ENCODE data around the gene PRTG.

The PRTG gene

DNA sequence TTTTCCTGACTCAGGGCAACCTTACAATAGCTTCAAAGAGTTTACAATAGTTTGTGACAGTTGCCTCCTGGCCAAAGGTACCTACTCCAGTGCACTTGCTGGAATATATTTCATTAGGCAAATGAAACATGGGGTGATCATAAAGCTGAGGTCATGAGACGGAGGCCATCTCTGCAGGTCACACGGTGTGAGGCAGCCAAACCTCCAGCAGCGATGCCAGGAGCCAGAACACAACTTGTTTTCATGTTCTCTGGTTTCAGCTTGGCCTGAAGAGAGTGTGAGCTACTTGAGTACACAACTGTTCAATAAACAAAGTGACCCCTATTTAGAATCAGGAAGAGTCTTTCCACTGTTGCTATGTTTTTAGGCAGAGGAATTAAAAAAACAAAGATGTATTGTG lies 112.1 kb downstream of the PRTG start:
- H3K27ac ChIP-seq, result no peak overlapping the region
- TF ChIP-seq CTCF (conservative IDR thresholded peaks at IDR 0.05), result no peak

DNA sequence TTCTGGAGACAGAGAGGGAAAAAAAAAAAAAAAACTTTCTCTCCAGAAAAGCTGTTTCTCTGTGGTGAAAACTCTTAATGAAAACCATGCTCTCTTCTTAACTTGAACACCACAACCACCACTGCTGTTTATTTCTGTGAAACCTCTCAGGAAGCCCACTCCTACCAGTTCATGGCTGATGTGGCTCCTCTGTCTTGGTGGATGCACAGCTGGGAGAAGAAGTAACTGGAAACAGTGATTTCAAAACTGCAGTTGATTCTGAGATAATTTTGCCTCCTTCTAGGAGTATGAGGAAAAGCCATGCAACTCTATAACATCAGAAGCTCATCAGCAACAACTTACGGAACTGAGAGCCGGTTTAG lies 114.6 kb downstream of the PRTG start:
- TF ChIP-seq CTCF (conservative IDR thresholded peaks at IDR 0.05), result no peak
- H3K27ac ChIP-seq, result no peak overlapping the region

GRCh38 chr15:55627730-55628368 lies 115.1 kb downstream of the PRTG start:
- TF ChIP-seq CTCF (conservative IDR thresholded peaks at IDR 0.05), result no peak
- H3K27ac ChIP-seq, result no peak overlapping the region

- TF ChIP-seq CTCF (conservative IDR thresholded peaks at IDR 0.05), result no peak
- no peak overlapping the region for H3K27ac ChIP-seq
Observed at GRCh38 chr15:55619783-55620182, 123.2 kb downstream of the PRTG start.

DNA sequence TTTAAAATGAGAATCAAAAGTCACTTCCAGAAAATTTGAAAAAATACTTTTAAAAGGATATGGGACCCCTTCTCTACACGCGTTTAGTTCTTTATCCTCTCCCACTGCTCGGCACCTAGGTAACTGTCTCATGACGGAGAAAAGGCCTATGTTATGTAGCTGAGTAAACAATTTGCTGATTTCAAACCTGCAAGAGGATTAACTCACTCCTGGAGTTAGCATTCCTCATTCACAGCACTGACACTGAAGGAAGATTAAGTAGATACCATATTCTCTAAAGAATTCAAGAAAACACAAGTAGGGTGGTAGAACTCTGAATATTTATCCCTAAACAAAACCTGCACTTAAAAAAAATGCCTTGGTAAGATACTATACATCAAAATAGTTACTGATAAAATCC lies 124.6 kb downstream of the PRTG start:
- no peak for TF ChIP-seq CTCF (conservative IDR thresholded peaks at IDR 0.05)
- no peak overlapping the region for H3K27ac ChIP-seq

DNA sequence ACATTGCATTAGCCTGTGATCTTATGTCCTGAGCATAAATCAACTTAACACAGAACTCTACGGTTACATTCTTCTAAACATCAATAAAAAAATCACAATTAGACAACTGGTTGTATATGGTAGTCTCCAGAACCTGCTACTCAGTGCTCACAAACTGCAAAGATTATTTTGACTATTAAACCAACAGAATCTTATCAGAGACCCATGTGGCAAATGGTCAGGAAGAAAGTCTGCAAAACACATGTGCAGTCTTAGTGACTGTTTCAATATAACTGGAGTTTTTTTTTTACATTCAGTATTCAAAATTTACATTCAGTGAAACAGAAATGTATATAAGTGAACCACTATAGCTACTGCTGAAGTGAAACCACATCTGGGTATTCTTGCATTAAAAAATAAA lies 127.5 kb downstream of the PRTG start:
- TF ChIP-seq CTCF (conservative IDR thresholded peaks at IDR 0.05), result no peak
- no peak overlapping the region for H3K27ac ChIP-seq

DNA sequence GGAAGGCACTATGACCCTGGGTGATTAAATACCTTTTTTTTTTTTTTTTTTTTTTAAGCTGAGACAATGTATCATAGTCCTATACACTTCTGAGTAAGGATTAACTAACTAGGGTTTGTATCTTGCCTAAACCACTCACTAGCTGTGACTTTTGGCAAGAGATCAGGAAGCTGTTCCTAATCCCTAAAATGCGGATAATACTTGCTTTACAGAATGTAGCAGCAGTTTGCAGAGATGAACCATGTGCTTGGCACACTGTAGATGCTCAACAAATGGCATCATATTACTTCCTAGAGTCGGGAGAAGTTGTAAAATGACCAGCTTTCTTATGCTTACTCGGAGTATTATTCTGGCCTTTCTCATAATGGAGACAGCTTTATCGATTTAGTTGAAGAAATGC lies 129.2 kb downstream of the PRTG start:
- TF ChIP-seq CTCF (conservative IDR thresholded peaks at IDR 0.05), result no peak
- H3K27ac ChIP-seq, result no peak overlapping the region

All from VCaP (cell line).